ACC112 (cell line): ENCODE data around the gene CASQ2.

ENCODE experiments used
- H2AFZ ChIP-seq: fragments of 200-600 bp; sonication (generic); one replicate; pipeline ENCODE4 v1.6.0; 2017; ENCODE audit warnings: antibody characterized with exemption, low read length; ENCODE audit not compliant: unreplicated experiment
- H3K27ac ChIP-seq: fragments of 200-600 bp; sonication (generic); 2 replicates; pipeline ENCODE4 v1.5.1; 2014; ENCODE audit warnings: low read depth, mild to moderate bottlenecking, antibody characterized with exemption, low read length, moderate library complexity
- H3K27me3 ChIP-seq: fragments of 200-600 bp; sonication (generic); 2 replicates; pipeline ENCODE4 v1.6.1; 2014; ENCODE audit warnings: mild to moderate bottlenecking, antibody characterized with exemption, low read length, moderate library complexity, mixed read lengths; ENCODE audit not compliant: insufficient read depth
- H3K36me3 ChIP-seq: fragments of 200-600 bp; sonication (generic); 2 replicates; pipeline ENCODE4 v1.6.1; 2016; ENCODE audit warnings: mild to moderate bottlenecking, antibody characterized with exemption, low read length, moderate library complexity, mixed read lengths; ENCODE audit not compliant: insufficient read depth
- H3K4me1 ChIP-seq: fragments of 200-600 bp; sonication (generic); one replicate; pipeline ENCODE4 v1.6.1; 2016; ENCODE audit warnings: low read length, mixed read lengths; ENCODE audit not compliant: insufficient read depth, unreplicated experiment, control insufficient read depth
- H3K4me3 ChIP-seq: fragments of 200-600 bp; sonication (generic); 2 replicates; pipeline ENCODE4 v1.5.1; 2014; ENCODE audit warnings: mild to moderate bottlenecking, low read depth, low read length
- H3K79me2 ChIP-seq: fragments of 200-600 bp; sonication (generic); one replicate; pipeline ENCODE4 v1.6.0; 2016; ENCODE audit warnings: low read length; ENCODE audit not compliant: control insufficient read depth, unreplicated experiment, insufficient read depth

The CASQ2 gene

DNA sequence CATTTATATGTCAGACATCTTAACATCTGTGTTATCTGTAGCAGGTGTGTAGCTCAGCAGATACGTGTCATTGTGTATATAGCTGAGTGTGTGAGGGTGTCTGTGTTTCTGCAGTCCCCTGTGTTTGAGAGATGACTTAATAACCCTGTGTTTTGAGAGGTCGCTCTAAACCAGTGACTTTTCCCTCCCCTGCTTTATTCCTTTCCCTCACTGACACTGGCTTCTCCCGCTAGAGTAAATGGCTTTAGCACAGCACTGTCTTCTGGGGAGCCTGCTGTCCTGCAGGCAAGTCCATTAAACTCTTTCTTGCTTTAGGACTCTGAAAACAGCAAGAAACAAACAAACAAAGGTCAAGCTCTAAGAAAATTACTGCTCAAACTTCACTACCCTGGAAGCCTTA is 73.7 kb downstream of the CASQ2 start:
- Histone ChIP-seq H3K36me3 (no peaks in the 10 kb centered on the region), H3K4me1 (no peaks in the 10 kb centered on the region), H3K27me3 (peaks cover 9% of the 10 kb centered on the region), H2AFZ (no peak overlapping the region), H3K4me3 (no peak overlapping the region), H3K27ac (no peak overlapping the region), H3K79me2 (no peaks in the 10 kb centered on the region)

DNA sequence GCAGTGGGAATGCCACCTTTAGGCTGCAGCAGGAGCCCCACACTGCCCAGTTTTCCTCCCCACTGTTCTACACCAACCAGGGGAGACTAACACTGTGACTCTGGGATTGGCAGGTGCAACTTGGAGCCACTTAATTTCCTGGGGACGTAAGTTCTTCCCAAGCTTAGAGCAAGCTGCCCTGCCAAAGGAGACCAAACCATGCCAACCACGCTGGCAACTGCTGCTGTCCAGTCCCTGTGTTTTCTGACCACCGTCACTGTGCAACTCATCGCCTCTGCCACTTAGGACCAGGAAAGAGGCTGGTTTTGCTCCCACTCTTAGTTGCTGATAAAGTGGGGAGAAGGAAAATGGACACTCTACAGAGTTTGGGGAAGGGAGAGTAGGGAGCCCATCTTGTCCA is 76.3 kb downstream of the CASQ2 start:
- Histone ChIP-seq H2AFZ (no peak overlapping the region), H3K27me3 (no peaks in the 10 kb centered on the region), H3K4me1 (no peaks in the 10 kb centered on the region), H3K79me2 (no peaks in the 10 kb centered on the region), H3K27ac (no peak overlapping the region), H3K4me3 (no peak overlapping the region), H3K36me3 (no peaks in the 10 kb centered on the region)

DNA sequence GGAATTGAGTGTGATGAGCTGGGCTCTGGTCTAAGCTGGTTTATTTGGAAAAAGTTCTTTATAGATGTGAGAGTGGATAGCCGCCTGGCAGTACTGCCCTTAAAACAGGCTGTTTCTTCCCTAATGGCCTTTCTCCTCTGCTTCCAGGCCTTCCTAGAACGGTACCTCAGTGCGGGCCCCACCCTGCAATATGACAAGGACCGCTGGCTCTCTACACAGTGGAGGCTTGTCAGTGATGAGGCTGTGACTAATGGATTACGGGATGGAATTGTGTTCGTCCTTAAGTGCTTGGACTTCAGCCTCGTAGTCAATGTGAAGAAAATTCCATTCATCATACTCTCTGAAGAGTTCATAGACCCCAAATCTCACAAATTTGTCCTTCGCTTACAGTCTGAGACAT is 77.5 kb downstream of the CASQ2 start:
- H3K4me1 ChIP-seq: no peaks in the 10 kb centered on the region
- no peak overlapping the region for H2AFZ ChIP-seq
- no peak overlapping the region for H3K27ac ChIP-seq
- no peaks in the 10 kb centered on the region for H3K27me3 ChIP-seq
- H3K4me3 ChIP-seq: no peak overlapping the region
- no peaks in the 10 kb centered on the region for H3K79me2 ChIP-seq
- H3K36me3 ChIP-seq: no peaks in the 10 kb centered on the region

DNA sequence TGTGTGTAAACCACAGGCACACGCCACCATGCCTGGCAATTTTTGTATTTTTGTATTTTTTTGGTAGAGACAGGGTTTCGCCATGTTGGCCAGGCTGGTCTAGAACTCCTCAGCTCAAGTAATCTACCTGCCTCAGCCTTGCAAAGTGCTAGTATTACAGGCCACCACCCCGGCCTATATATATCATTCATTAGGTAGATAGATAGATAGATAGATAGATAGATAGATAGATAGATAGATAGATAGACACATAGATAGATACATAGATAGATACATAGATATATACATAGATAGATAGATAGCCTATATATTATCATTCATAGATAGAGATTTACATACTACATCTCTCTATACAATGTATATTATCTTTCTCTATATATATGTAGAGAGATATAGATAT is 80.8 kb downstream of the CASQ2 start:
- Histone ChIP-seq H3K36me3 (peaks cover 10% of the 10 kb centered on the region; the same call in 1 of the 2 replicates), H3K79me2 (no peaks in the 10 kb centered on the region)

DNA sequence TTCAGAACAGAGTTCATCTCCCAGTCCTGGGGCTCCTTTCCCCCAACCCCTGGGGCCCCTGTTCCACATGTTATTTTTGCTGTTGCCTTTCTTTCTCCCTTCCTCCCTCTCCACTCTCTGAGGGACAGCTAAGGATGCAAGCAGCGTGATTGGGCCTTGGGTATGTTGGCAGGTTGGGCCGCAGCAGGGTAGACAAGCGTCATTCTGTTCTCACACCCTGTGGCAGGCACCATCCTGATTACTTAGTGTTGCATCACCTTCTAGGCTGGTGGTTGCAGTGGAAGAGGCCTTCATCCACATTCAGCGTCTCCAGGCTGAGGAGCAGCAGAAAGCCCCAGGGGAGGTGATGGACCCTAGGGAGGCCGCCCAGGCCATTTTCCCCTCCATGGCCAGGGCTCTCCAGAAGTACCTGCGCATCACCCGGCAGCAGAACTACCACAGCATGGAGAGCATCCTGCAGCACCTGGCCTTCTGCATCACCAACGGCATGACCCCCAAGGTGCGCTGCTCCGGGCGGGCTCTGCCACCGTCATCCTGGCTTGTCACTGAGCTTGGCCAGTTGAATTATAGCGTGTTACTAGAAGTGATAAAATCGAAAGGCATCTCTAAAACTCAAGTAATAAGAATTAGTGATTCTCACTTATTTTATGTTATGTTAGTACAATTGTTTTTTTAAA is 83.3 kb downstream of the CASQ2 start:
- H3K4me3 ChIP-seq: no peak overlapping the region
- H3K36me3 ChIP-seq: peaks cover 10% of the 10 kb centered on the region; the same call in 1 of the 2 replicates
- no peaks in the 10 kb centered on the region for H3K27me3 ChIP-seq
- H2AFZ ChIP-seq: no peak overlapping the region
- no peaks in the 10 kb centered on the region for H3K4me1 ChIP-seq
- H3K27ac ChIP-seq: no peak overlapping the region
- no peaks in the 10 kb centered on the region for H3K79me2 ChIP-seq

More for the DNA sequence above, 80.8 kb downstream of the CASQ2 start:
- Histone ChIP-seq H3K4me1 (no peaks in the 10 kb centered on the region), H3K4me3 (no peak overlapping the region), H3K27ac (no peak overlapping the region), H2AFZ (no peak overlapping the region), H3K27me3 (no peaks in the 10 kb centered on the region)

DNA sequence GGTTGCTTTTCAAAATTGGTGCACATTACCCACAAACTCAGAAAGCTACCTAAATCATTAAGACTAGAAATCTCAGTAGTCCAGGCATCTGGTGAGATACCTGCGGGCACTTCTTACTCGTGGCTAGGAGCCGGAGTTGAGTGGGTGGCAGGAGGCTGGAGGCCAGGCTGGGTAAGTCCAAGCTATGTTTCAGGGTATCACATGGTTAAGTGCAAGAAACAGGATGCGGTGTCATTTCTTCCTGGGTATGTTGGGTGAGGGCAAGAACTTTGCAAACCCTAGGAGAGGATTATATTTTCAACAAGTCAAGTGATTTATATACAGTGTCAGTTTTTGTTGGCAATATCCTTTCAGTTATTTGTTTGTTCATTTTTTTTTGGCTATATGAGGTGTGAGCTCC is 85.7 kb downstream of the CASQ2 start:
- Histone ChIP-seq H3K79me2 (no peaks in the 10 kb centered on the region), H3K4me3 (no peak overlapping the region), H3K27me3 (no peaks in the 10 kb centered on the region), H3K4me1 (peaks cover 11% of the 10 kb centered on the region), H3K27ac (no peak overlapping the region), H2AFZ (no peak overlapping the region), H3K36me3 (peaks cover 10% of the 10 kb centered on the region; the same call in 1 of the 2 replicates)

DNA sequence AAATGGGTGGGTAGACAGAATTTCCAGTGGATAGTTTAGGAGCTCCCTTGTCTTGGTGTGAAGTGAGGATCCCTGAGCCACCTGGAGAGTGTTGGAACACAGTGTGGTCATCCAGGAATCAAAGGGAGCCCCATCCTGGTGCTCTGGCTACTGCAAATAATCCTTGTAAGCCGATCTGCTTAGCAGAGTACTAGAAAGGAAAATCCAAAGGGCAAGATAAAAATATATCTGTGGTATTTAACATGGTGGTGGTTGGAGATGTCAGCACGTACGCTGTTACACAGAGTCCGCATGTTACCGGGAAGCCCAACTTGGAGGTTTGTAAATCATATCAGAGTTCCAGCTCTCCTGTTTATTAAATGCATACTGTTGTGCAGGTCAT is 87.8 kb downstream of the CASQ2 start:
- Histone ChIP-seq H2AFZ (no peak overlapping the region), H3K4me1 (peaks cover 11% of the 10 kb centered on the region), H3K79me2 (no peaks in the 10 kb centered on the region), H3K4me3 (no peak overlapping the region), H3K36me3 (peaks cover 9% of the 10 kb centered on the region; the same call in 1 of the 2 replicates), H3K27ac (no peak overlapping the region), H3K27me3 (no peaks in the 10 kb centered on the region)

DNA sequence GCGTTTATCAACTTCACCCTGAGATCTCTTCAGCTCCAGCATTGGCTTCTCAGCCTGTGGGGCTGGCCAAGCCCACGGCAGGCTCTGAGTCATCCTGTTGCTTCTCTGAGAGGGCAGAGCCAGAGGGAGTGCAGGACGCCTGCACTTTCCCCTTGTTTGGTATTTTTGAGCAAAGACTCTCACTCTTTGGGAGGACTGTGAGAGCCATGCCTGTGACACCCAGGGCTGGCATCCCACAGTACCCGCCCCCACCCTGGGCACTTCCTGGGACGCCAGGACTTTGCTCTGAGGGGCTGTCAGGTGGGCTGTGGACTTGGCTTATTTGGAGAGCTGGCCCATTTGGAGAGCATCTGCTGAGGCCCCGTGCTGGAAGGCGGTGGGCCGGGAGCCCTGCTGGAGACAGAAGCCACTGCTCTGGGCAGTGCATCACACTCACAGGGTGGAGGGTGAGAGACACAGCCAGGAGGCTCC is 89.3 kb downstream of the CASQ2 start:
- Histone ChIP-seq H3K36me3 (no peaks in the 10 kb centered on the region), H3K27me3 (no peaks in the 10 kb centered on the region), H2AFZ (no peak overlapping the region), H3K27ac (no peak overlapping the region), H3K4me3 (no peak overlapping the region), H3K4me1 (peaks cover 11% of the 10 kb centered on the region), H3K79me2 (no peaks in the 10 kb centered on the region)

DNA sequence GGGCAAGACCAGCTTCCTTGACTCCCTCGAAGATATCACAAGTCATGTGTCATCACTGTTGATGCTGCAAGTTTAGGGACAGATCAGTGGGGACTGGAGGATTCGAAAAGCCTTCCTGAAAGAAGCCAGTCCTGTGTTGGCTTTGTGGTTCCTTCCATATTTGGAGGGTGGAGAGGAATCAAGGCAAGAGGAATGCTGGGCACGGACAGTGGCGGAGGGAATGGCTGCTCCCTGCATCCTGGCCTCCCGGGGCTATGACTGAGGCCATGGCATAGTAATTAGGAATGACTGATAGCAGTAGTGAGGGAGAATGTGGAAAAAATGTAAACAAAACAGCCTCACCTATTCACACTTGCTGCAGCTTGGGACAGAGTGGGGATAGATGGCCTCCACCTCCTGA is 90.4 kb downstream of the CASQ2 start:
- H3K79me2 ChIP-seq: no peaks in the 10 kb centered on the region

DNA sequence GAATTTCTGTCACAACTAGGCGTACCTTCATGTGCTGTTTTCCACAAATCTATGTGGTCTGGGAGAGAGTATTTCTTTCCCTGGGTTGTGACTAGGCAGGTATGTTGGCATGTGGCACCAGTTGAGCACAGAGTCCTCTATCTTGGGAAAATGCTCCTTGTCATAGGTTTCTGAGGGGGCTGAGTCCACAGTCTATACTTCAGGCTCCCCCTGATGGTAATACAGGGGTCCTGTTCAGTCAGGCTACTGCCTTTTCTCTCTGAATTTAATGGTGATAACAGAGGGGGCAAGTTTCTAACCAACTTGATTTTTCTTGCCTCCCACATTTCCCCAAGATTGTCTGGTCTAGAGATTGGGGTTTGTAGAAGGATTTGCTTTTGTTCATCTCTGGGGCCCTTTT is 90.9 kb downstream of the CASQ2 start:
- Histone ChIP-seq H3K4me1 (peaks cover 11% of the 10 kb centered on the region), H2AFZ (no peak overlapping the region), H3K27me3 (no peaks in the 10 kb centered on the region), H3K36me3 (no peaks in the 10 kb centered on the region), H3K4me3 (no peak overlapping the region), H3K27ac (no peak overlapping the region), H3K79me2 (no peaks in the 10 kb centered on the region)

More for the DNA sequence above, 90.4 kb downstream of the CASQ2 start:
- Histone ChIP-seq H3K4me3 (no peak overlapping the region), H3K27me3 (no peaks in the 10 kb centered on the region), H2AFZ (no peak overlapping the region), H3K27ac (no peak overlapping the region), H3K36me3 (no peaks in the 10 kb centered on the region), H3K4me1 (peaks cover 11% of the 10 kb centered on the region)

DNA sequence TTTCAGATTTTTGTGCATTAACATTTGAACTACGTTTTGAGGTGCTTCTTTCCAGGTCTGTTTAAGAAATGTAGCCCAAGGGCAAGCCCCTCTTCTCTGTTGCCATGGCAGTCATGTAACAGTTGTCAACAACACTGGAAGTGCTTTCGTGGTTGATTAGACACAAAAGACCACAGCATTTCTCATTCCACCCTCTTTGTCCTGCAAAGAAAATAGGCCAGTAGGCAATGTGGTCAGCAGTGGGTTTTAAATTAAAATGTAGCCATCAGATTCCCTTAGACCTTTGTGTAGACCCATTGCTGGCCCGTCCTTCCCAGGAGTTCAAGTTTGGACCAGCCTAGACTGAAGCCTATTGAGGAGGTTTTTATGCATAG is 91.3 kb downstream of the CASQ2 start:
- H2AFZ ChIP-seq: no peak overlapping the region
- no peak overlapping the region for H3K4me3 ChIP-seq
- no peaks in the 10 kb centered on the region for H3K79me2 ChIP-seq
- H3K27ac ChIP-seq: no peak overlapping the region
- H3K27me3 ChIP-seq: no peaks in the 10 kb centered on the region
- peaks cover 11% of the 10 kb centered on the region for H3K4me1 ChIP-seq
- no peaks in the 10 kb centered on the region for H3K36me3 ChIP-seq
